GM21786 (cell line): ENCODE measurements around the gene PHRF1.

Experiments
- ATAC-seq: cut with Tn5 transposase; IDR thresholded peaks from one replicate; pipeline ENCODE4 v1.9.1; 2021; ENCODE audit not compliant: unreplicated experiment

PHRF1 gene

DNA sequence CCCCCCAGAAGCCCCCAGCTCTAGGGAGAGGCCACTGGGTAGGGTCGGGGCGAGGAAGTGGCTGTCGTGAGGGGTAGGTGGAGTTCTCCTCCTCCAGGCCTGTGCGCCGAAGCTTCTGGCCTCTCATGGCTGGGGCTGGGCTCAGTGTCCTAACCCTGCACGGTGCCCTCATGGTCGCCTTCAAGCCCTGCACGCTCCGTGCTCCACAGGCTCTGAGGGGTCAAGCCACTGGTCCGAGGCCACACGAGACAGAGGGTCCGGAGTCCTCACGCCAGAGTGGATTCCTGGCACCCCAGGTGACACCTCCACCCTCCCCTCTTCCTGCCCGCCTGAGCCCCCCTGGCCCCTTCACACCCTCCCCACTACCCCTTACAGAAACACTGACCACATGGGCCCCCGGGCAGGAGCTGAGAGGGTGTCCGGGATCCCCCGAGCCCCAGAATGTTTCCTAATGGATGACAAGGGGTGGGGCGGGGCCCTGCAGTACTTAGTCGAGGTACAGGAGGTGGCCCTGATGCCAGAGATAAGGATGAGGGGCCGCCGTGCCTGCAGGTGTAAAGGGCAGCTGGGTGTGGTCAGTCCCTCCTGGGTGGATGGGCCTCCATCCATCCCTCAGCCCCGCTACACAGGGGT, 49.5 kb downstream of the PHRF1 start:
- ATAC-seq = no peak

DNA sequence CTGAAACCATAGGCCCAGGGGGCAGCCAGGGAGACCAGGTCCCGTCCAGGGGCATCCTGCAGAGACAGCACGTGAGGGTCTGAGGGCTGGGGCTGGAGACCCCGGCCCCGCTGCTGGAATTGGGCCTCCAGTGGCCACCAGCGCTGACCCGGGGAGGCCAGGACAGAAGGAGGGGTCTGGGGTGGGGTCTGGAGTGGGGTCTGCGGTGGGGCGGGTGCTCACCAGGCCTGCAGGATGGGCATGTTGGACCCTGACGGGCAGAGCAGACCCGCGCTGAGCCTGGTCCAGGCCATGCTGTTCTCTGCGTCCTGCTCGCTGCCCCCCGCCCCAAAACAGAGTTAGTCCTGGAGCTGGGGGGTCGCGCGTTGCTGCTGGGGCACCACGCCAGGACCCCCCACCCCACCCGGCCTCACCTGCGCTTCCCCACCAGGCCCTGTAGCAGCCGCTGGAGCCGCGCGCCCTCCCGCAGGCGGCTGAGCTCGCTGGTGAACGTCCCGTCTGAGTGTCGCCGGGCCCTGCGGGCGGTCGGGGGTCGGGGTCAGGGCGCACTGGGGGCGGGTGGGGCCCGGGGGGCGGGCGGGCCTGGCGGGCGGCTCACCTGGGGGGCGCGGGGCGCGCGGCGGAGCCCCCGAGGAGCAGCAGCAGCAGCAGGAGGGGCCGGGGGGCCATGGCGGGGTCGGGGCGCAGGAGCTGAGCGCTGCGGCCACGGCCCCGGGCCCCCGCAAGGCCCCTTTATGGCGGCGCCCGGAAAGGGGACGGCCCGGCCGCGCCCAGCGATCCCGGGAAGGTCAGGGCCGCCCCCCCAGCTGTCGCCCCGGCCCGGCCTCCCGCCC, 50.4 kb downstream of the PHRF1 start, which contains the start of gene SCT:
Gene SCT (minus strand): TSS at position 707 of the 833 bp plus-strand sequence. CDS start 38 bp downstream, at position 669.
- ATAC-seq = no peak

DNA sequence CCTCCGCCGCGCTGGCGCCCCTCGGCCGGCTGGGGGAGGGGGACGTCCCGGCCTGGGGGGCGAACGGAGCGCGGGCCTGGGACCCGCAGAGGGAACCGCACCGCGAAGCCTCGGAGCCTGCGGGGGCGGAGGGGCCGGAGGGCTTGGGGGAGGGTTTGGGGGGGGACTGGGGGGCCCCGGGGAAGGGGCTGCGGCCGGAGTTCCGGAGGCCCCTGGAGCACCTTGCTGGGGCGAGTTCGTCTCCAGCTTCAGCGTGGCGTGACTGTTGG, 51.0 kb downstream of the PHRF1 start:
- ATAC-seq = no peak

DNA sequence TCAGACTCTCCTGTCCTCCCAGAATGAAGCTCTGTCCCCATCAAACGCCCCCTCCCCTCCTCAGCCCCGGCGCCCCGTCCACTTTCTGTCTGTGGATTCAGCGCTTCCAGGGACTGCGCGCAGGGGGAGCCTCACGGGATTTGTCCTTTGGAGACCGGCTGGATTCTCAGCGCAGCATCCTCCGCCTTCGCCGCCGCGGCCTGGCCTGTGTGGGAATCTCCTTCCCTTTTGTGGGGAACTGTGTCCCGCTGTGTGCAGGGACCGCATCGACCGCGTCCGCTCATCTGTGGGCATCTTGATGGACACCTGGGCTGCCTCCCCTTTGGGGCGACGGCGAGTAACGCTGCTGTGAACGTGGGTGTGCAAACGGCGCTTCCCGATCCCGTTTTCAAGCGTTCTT, 51.8 kb downstream of the PHRF1 start:
- ATAC-seq = no peak

DNA sequence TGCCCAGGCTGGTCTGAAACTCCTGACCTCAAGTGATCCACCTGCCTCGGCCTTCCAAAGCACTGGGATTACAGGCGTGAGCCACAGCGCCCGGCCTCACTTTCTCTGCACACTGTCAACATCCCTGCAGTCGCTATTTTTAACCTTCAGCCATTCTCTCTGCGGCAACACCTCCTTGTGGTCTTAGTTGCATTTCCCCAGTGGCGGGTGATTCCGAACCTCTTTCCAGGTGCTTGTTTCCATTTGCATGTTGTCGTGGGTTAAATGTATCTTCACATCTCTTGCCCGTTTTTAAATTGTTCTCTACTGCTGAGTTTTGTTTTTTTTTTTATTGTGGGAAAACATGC, 52.9 kb downstream of the PHRF1 start:
- no peak for ATAC-seq

DNA sequence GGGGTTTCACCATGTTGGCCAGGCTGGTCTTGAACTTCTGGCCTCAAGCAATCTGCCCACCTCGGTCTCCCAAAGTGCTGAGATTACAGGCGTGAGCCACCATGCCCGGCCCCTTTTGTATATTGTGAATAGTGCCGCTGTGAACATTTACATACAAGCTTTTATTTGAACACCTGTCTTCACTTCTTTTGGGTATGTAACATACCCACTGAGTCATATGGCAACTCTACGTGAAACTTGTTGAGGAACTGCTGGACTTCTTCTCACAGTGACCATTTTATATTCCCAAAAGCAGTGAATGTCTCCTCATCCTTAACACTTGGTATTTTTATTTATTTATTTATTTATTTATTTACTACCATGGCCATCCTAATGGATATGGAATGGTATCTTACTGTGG, 54.6 kb downstream of the PHRF1 start:
- ATAC-seq = no peak

DNA sequence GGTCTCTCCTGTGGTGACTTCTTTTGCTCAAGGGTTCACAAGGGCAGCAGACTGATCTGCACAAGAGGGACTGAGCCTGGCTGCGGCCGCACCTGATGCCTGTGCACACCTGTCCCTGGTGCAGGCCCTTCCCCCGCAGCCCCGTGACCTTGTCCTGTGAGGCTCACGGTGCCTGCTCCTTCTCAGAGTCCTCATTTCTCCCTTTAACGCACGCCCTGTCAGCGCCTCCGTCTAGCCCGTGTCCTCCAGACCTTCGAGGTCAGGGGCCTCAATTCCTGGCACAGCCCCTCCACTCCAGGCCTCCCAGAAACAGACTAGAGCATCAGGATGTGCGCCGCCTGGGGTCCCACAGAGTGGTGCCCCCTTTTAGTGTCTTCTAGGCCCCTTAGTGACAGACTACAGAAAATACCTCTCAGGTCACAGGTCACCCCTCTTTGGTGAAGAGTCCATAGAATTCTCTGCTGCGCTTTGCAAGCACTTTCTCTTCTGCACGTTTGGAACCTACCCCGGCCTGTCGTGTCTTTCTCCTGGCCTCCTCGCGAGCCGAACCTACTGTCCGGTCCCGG, 59.8 kb downstream of the PHRF1 start:
- ATAC-seq = no peak

DNA sequence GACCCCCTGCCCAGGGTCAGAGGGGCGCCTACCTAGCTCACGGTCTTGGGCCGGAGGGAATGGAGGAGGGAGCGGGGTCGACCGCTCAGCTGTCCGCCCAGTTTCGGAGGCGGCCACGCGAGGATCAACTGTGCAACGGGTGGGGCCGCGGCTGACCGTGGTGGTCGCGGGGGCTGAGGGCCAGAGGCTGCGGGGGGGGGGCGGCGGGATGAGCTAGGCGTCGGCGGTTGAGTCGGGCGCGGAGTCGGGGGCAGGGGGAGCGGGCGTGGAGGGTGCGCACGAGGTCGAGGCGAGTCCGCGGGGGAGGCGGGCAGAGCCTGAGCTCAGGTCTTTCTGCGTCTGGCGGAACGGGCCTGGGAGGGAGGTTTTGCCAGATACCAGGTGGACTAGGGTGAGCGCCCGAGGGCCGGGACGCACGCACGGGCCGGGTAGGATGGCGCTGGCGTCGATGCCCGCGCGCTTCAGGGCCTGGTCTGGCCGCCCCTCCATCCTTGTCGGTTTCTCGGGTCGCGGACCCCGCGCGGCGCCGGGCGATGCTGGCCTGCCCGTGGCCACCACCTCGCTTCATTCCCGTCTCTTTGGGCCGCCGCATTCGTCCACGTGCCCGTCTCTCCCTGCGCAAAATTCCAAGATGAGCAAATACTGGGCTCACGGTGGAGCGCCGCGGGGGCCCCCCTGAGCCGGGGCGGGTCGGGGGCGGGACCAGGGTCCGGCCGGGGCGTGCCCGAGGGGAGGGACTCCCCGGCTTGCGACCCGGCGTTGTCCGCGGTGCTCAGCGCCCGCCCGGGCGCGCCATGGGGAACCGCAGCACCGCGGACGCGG, 60.5 kb downstream of the PHRF1 start, which contains the start of gene DRD4:
Gene DRD4 (plus strand): TSS at position 759 of the 822 bp plus-strand sequence. CDS start 36 bp downstream, at position 795.
- ATAC-seq = no peak

DNA sequence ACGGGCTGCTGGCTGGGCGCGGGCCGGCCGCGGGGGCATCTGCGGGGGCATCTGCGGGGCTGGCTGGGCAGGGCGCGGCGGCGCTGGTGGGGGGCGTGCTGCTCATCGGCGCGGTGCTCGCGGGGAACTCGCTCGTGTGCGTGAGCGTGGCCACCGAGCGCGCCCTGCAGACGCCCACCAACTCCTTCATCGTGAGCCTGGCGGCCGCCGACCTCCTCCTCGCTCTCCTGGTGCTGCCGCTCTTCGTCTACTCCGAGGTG, 61.0 kb downstream of the PHRF1 start:
- no peak for ATAC-seq

DNA sequence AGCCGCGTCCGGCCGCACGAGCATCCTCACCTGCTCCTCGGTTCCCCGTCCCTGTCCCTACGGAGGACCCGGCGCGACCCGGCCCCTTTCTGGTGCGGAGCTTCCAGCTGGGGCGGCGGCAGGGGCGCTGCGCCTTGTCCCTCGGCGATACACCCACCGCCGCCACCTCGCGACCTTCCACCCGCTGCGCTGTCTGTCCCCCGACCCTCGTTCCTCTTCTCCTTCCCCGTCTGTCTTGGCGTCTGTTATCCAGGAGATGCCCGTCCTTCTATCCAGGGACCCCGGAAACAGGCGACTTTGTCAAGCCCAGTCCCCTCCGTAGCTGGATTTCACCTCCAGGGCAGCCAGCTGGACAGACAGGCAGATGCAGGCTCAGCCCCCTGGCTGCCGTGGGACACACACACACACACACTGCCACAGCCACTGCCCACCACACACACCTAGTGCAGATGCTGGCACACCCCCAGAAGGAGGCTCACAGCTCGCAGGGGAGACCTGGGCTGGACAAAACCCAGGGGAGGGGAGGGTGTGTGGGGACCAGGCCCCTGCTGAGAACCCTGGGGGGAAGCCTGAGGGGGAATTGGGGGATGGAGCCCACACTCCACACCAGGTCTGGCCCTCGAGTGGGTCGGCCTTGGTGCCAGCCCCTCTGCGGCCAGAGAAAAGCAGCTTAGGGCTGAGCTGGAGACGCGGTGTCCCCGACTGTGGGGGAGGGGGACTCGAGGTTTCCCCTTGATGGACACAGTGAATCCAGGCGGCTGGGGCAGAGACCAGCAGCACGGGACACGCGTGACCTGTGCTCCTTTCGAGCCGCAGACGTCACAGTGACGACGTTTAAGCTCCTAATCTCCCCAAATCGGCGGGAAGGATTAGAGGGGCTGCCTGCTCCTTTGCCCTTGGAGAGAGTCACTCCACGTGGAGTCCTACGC, 61.6 kb downstream of the PHRF1 start:
- no peak for ATAC-seq

DNA sequence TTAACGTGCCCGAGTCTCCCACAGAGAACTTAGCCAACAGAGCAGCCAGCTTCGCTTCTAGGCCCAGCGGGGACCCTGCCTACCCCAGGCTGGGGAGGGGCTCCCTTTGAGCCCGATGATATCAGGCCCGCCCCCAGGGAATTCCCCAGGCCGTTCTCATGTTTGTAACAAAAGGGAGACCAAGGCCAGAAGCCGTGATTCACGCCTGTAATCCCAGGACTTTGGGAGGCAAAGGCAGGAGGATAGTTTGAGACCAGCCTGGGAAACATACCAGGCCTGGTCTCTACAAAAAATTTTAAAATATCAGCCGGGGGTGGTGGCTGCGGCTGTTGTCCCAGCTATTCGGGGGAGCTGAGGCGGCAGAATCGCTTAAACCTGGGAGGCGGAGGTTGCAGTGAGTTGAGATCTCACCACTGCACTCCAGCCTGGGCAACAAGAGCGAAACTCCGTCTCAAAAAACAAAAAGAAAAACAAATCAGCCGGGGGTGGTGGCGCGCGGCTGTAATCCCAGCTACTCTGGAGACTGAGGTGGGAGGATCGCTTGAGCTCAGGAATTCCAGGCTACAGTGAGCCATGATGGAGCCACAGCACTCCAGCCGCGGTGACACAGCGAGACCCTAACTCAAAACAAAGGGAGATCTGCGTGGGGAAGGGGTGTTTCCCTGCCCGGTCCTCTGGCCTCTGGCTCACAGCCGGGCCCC, 62.5 kb downstream of the PHRF1 start:
- ATAC-seq = no peak

DNA sequence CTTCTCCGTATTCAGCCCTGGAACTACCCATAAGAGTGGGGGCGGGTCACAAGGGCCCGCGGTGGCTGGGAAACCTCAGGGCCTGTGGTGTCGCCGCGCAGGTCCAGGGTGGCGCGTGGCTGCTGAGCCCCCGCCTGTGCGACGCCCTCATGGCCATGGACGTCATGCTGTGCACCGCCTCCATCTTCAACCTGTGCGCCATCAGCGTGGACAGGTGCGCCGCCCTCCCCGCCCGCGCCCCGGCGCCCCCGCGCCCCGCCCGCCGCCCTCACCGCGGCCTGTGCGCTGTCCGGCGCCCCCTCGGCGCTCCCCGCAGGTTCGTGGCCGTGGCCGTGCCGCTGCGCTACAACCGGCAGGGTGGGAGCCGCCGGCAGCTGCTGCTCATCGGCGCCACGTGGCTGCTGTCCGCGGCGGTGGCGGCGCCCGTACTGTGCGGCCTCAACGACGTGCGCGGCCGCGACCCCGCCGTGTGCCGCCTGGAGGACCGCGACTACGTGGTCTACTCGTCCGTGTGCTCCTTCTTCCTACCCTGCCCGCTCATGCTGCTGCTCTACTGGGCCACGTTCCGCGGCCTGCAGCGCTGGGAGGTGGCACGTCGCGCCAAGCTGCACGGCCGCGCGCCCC, 63.2 kb downstream of the PHRF1 start:
- ATAC-seq = no peak

DNA sequence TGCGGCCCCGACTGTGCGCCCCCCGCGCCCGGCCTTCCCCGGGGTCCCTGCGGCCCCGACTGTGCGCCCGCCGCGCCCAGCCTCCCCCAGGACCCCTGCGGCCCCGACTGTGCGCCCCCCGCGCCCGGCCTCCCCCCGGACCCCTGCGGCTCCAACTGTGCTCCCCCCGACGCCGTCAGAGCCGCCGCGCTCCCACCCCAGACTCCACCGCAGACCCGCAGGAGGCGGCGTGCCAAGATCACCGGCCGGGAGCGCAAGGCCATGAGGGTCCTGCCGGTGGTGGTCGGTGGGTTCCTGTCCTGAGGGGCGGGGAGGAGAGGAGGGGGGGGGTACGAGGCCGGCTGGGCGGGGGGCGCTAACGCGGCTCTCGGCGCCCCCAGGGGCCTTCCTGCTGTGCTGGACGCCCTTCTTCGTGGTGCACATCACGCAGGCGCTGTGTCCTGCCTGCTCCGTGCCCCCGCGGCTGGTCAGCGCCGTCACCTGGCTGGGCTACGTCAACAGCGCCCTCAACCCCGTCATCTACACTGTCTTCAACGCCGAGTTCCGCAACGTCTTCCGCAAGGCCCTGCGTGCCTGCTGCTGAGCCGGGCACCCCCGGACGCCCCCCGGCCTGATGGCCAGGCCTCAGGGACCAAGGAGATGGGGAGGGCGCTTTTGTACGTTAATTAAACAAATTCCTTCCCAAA, 63.9 kb downstream of the PHRF1 start:
- ATAC-seq = no peak

DNA sequence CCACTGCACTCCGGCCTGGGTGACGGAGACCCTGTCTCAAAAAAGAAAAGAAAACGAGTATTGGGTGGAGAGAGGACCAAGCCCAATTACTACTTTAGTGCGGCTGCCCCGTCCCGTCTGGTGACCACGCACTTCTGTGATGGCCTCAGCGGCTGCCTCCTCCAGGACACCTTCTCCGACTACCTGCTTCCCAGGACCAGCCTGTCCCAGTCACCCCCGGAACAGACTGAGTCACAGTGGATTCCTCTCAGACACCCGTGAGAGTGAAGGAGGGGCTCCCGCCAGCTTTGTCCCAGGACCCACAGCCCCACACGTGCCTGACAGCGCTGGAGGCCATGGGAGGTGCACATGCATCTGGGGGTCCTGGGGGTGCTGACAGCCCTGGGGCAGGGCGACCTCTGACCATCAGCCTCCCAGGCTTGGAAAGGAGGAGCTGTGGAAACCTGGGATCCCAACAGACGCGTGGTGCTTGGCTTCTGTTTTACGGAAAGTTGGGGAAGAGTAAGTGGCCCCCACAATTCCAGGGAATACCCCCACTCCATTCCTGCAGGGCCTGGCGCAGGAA, 65.6 kb downstream of the PHRF1 start:
- no peak for ATAC-seq

DNA sequence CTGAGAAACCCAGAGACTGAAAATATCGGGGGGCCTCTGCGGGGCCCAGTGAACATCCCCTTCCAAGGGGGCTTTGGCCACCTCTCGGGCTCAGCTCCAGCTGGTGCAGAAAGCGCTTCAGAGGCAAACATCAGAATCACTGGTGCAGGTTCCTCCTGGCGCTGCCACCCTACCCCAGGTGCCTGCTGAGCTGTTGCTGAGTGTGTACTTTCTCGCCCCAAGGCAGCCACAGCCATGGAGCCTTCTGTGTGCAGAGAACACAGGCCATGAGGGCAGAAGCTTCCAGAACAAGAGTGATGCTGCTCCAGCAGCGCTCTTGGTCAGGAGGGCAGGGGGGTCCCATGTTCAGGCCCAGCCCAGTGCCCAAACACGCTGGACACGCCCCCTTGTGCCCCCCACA, 67.1 kb downstream of the PHRF1 start:
- no peak for ATAC-seq

DNA sequence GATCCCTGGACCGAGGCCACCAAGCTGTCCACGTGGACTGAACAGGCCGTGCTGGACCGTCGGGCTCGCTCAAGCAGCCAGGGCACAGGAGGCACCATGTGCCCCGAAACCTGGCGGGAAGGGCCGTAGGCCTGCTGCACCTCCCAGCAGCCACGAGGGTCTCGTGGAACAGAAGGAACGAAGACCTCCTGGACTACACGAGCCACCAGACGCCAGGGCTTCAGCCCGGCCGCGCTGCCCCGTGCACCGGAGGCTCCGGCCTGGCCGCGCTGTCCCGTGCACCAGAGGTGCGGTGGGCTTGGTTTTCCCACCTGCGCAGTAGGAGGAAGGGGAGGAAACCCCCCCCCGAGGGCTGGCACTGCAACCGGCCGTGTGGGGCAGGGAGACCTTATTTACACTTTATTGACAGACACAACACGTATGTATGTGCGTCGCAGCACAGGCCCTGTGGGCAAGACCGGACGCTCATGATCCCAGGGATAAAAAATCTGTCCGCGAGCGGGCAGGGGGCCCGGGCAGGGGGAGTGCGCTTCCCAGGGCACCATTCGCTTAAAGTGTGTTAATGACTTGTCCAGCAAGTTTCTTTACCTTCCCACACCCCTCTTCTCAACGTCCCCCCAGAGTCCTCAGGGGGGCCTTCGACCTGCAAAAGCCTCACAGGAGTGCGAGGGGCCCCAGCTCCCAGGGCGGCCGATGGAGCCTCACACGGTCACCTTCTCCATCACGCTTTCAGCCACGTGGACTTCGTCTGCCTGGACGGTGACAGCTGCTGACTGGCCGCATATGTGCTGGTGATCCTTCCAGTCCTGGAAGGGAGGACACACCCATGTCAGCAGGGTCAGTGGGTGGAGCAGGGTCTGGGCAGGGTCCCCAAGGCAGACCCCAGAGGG, 67.8 kb downstream of the PHRF1 start:
- ATAC-seq = no peak

DNA sequence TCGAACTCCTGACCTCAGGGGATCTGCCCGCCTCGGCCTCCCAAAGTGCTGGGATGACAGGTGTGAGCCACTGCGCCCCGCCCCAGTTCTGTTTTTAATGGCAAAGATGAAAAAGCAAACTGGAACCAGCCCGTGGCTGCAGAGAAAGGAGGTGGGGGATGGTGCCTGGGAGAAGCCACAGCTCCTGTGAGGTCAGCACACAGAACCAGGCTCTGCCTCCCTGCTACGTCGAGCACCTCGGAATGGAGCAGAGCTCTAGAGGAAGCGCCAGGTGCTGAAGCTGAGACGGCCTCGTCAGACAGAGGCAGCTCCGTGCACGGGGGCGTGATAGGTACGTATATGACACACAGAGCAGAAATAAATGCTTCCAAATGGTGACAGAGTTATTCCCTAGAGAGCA, 69.3 kb downstream of the PHRF1 start:
- no peak for ATAC-seq

DNA sequence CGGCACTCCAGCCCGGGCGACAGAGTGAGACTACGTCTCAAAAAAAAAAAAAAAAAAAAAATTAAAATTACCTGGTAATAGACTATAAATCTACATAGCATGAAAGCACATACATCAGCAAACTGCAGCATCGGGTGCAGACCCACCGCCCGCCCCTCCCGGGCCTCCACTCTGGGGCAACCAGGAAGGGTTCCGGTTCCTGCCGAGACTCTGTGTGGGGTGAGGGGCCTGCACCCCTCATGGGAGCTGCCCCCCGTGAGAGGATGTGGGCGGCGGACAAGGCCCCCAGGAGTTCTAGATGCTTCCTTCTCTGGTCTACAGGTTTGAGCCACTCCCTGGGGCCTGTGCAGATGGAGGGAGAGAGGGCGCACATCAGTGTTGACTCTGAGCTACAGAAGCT, 69.9 kb downstream of the PHRF1 start:
- no peak for ATAC-seq
